HG03457 (cell line): Measurements from ENCODE around the gene GDF7.

Experiments used
- ATAC-seq: cut with Tn5 transposase; IDR thresholded peaks from one replicate; pipeline ENCODE4 v1.9.1; 2021; ENCODE audit warnings: moderate number of reproducible peaks; ENCODE audit not compliant: unreplicated experiment

Gene GDF7

DNA sequence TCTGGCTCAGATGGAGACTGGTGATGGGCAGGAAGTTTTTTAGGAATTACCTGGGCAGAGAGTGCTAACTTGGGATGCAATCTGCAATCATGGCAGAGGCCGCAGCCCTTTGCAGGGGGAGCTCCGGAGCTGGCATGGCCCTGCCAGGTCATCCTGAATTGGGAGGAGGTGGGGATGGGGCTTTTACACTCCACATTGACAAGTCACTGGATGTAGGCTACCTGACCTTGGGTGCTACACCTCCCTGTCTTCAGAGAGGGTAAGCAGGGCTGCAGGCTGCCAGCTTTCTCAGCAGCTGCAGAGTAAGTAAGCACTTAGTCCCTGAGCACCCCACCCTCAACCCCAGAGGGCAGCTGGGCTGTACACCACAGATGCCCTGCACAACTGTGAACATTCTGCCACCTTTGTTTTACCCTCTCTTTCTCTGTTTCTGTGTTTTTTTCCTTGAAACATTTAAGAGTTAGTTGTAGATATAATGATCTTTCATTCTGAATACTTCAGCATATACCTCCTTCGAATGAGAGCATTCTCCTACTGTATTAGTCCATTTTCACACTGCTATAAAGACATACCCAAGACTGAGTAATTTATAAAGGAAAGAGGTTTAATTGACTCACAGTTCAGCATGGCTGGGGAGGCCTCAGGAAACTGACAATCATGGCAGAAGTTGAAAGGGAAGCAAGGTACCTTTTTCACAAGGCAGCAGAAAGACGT is 9.3 kb upstream of the GDF7 start:
- no peak for ATAC-seq

DNA sequence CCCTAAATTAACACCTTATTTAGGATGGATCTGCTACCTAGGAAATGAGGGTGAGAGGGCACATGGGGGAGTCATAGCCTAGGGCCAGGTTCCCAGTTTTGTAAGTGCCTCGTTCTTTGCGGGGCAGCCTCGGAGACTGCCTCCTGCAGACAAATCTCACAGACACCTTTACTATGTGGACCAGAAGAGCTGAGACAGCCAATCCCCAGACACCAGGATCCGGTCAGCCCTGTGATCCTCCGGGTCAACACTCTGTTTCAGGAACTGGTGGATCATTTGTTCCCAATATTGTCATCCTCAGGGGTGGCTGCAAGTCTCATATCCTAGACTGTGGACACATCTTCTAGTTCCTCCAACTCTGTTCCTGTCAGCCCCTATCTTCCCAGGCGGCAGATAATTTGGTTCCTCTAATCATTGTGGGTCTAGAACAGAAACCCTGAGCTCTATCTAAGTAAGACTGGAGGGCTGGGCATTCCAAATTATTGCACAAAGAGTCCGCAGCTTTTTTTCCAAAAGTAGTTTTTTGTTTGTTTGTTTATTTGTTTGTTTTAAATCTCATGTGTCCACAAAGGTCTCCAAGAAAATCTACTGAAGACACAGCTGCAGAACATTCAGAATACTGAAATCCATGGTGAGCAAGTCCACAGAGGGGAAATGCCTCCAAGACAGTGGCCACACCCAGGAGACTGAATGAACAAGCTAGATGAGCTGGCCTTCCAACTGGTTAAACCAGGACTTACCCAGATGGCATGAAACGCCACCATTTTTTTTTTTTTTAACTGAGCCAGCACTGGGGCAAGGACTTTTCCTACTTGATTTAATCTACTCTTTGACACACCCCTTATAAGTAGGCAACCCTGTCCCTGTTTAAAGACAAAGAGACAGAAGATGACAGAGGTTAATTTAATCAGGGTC is 6.2 kb upstream of the GDF7 start:
- no peak for ATAC-seq

DNA sequence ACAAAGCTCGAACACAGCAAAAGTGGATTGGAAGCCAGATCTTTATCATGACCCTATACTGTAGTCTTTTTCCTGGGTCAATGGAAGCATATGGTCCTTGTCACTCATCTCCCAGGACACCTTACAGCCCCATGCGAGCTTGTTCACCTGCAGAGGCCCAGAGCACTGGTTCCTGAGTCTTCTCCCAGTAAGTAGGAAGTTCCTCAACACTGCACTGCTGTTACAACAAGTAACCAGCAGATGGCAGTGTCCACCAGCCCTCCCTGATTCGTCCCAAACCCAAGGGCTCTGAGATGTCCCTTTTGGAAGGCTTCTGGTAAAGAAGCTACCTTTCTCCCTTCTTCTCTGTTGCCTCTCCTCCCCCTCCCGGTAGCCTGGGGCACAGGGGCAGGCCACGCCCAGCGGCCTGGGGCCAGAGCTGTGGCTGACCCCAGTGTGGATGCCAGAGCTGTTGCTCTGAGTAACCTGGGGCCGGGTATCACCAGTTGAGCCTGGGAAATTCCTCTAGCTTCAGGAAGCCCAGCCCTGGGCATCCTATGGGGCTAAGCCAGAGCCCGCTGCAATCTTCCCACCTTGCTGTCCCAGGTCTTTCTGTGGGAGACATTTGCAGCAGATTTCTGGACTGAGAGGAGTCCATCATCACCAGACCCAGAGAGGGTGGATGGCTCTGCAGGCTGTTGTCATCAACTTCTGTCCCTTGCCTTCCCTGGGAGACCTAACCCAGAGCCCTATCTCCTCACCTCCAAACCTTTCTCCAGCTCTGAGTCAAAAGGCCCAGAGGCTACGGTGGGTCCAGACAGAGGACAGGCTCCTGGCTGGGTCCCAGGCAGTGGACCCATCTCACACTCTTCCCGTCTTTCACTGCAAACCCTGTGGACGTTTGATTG is 5.3 kb upstream of the GDF7 start:
- ATAC-seq = peak; percentile 58

DNA sequence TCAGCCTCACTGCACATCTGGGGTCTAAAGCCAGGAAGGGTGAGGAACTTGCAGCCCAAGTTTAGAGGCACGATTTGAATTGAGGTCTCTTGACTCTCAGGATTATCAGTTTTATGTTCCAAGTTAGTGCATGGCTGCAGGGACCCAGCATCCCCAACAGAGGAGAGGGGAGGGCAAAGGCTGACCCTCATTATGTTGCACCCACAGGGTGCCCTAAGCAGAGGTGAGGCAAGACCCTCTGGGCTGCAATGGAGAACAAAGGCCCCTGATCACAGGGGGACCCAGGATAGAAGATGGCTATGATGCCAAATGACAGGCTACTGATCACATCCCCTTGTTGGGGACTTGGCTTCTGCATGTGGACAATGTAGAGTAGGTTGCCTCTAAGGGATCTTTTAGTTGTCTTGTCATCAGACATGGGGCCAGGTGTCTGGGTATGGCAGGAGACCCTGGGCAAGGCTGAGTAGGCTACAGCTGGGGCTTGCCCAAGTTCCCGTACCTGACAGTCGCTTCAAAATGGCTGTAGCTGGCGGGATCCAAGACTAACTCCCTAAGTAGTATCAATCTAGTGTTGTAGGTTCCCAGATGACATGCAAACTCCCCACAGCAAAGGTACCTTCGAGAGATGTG is 4.5 kb upstream of the GDF7 start:
- ATAC-seq = no peak

DNA sequence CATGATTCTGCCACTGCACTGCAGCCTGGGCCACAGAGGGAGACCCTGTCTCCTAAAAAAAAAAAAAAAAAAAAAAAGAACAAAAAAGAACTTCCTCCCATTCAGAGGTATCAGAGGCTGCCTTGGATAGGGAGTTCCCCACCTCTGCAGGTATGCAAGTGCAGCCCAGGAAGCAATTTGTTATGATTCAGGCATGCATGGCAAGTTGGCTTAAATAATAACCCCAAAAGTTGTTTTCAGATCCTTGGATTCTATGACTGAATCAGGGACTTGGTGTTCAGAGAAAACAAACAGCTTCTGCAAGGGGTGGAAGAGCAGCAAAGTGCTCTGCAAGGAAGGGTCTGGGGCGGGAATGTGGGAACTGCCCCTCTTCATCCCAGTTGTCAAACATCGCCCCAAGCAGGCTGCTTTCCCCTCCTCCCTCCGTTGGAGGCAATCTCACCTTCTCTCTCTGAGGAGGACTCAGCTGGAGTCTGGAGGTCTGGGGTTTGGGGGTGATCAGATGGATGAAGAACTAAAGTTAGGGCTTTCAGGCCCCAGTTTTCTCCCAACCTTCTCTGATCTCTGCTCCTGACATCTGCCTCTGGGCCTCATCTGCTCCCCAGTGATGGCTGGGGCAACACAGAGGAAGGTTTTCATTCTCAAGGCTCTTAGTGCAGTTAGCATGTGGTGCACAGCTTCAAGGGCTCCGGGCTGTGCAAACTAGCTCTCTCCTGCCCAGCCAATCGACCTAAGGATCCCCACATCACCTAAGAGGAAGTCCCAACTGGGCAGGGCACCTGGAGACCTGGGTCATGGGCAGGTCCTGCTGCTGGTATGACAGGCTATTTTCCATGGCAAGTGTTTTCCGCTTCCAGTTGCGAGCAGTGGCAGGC is 3.5 kb upstream of the GDF7 start:
- no peak for ATAC-seq

DNA sequence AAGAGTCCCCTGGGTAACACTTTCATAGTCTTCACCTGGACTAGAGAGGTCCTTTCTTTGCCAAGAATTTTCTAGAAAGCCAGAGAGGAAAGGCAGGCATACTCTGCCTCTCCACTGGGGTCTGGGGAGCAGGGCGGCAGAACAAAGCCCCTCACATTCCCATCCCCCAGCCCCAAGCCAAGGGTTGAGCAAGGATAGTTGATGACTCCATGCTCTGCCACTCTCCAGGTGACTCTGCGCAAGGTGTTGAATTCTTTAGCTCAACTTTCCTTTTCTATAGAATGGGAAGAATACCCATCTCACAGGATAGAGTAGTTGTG is 2.9 kb upstream of the GDF7 start:
- no peak for ATAC-seq

DNA sequence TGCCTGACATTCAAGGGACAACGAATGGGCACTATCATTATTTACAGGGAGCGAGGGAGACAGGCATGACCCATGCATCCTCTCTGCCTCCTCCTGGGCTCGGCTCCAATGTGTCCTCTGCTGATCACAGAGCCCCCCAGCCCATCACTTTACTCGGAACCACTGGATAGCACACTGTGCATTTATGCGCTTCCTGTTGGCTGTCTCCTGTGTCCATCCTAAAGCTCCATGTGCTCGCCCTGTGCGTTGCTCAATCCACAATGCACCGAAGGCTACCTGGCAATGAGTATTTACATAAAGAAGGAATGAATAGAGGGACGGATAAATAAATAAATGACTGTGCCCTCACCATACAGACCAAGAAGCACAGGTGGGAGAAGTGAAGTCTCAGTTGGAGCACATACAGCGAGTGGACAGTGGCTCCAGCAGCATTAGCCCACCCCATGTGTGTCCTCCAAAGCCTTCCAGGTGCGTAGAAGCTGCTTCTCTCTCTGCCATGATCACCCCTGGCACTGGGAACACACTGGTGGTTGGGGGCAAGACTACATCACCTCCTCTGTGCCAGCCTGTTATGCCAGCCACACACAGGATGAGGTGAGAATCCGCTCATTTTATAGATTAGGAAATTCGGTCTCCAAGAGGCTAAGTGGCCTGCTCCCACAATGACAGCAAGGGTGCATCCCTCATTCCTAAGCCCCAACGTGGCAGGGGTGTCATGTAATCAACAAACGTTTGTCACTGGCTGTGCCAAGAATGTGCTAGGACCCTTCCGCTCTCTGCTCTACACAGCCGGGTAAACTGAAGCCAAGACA is 2.3 kb upstream of the GDF7 start:
- no peak for ATAC-seq

- ATAC-seq = no peak
These were observed 1.5 kb upstream of the GDF7 start for GRCh38 chr2:20665243-20666004.

DNA sequence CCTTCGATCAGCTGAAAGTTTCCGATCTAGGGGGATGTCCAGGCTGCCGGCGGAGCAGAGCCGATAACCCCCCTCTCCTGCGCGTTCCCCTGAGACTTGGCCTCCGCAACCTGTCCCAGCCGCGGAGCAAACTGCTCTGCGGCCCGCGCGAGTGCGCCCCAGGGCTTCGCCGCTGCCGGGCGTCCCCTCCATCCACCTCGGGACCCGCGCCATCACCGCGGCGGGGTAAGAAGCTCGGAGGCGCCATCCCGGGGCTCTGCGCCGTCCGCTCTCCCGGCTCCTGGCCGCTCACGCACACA is 990 bp upstream of the GDF7 start:
- no peak for ATAC-seq

DNA sequence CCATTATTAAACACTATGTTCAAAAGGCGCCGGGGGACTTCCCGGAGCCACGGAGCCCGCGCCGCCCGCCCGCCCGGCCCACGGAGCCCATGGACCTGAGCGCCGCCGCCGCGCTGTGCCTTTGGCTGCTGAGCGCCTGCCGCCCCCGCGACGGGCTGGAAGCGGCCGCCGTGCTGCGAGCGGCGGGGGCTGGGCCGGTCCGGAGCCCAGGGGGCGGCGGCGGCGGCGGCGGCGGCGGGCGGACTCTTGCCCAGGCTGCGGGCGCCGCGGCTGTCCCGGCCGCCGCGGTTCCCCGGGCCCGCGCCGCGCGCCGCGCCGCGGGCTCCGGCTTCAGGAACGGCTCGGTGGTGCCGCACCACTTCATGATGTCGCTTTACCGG is 197 bp downstream of the GDF7 start:
- no peak for ATAC-seq

GRCh38 chr2:20667531-20668401 is 822 bp downstream of the GDF7 start:
- ATAC-seq = no peak

- ATAC-seq = no peak
These were observed 1.5 kb downstream of the GDF7 start for GRCh38 chr2:20668451-20668850.

DNA sequence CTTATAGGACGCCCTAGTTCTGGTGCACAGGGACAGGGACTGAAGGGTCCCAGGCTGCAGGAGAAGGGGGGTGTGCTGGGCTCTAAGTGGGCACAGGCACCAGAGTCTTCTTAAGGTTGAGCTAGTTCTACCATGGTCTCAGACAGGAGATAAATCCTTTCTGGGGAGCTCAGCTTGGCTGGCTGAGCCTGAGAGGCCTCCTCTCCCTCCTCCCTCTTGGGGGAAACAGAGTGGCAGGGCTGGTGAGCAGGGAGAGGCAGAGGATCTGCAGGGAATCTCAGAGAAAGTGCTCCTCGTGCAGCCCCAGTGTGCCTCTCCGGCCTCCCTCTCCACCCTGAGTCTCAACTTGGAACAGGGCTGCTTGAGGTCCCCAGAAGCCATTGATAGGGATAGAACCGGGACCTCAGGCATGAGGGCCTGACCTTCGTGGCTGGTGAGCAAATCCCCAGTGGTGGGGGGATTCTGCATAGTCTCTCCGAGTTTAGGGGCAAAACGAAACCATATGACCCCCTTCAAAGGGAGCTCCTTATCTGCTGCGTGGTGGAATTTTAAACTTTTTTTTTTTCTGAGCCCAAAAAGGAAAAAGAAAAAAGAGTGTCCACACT is 2.0 kb downstream of the GDF7 start:
- no peak for ATAC-seq

DNA sequence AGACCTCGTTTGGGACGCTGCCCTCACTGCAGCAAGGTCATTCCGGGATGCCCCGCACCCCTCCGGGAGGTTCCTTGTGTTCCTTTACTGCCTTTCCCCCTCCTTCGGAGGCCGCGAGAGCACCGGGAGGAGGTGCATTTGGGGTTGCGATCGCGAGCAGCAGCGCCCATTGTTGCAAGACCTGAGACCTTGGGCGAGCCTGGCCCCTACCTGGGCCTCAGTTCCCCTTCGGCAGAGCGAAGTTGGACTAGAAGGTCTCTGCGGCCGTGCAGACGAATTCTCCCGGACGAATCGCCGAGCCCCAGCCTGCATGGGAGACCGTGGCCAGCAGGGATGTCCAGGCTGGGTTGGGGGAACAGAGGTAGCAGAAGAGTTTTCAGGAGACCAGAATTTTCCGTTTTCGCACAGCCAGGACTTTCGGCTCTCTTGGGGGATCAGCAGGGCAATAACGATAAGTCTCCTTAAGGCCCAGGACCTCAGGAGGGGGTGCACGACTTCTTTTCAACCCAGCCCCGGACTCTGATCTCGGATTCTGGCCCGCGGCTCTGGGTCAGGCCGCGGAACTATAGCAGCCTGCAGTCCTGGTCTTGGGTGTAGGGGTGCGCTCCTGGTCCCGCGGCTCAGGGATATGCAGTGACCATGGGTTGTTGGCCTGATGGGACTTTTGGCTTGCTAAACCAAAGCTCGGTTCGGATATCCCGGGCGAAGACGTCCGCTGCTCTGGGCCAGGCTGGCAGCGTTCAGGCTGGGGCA is 2.8 kb downstream of the GDF7 start:
- no peak for ATAC-seq

DNA sequence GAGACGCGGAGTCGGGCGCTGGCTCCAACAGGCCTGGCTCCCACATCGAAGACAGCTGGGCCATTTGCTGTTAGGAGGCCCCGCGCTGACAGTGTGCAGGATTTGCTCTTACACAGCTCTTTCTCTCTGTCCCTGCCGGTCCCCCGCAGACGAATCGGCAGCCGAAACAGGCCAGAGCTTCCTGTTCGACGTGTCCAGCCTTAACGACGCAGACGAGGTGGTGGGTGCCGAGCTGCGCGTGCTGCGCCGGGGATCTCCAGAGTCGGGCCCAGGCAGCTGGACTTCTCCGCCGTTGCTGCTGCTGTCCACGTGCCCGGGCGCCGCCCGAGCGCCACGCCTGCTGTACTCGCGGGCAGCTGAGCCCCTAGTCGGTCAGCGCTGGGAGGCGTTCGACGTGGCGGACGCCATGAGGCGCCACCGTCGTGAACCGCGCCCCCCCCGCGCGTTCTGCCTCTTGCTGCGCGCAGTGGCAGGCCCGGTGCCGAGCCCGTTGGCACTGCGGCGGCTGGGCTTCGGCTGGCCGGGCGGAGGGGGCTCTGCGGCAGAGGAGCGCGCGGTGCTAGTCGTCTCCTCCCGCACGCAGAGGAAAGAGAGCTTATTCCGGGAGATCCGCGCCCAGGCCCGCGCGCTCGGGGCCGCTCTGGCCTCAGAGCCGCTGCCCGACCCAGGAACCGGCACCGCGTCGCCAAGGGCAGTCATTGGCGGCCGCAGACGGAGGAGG is 3.5 kb downstream of the GDF7 start:
- no peak for ATAC-seq
